ENCODE results near the gene WTIP. TPM values are rescaled to one million over a fixed set of nuclear protein-coding genes. Genes with fewer than 3 reads are reported as not detected.
"Not testable (repeated sequence)": the region's sequence is repeated elsewhere in the genome, so short reads cannot be mapped to it uniquely, and the experiment has no call there.

Gene WTIP
- 51.5 TPM for total RNA-seq (ENCODE audit: insufficient read depth, low replicate concordance)

DNA sequence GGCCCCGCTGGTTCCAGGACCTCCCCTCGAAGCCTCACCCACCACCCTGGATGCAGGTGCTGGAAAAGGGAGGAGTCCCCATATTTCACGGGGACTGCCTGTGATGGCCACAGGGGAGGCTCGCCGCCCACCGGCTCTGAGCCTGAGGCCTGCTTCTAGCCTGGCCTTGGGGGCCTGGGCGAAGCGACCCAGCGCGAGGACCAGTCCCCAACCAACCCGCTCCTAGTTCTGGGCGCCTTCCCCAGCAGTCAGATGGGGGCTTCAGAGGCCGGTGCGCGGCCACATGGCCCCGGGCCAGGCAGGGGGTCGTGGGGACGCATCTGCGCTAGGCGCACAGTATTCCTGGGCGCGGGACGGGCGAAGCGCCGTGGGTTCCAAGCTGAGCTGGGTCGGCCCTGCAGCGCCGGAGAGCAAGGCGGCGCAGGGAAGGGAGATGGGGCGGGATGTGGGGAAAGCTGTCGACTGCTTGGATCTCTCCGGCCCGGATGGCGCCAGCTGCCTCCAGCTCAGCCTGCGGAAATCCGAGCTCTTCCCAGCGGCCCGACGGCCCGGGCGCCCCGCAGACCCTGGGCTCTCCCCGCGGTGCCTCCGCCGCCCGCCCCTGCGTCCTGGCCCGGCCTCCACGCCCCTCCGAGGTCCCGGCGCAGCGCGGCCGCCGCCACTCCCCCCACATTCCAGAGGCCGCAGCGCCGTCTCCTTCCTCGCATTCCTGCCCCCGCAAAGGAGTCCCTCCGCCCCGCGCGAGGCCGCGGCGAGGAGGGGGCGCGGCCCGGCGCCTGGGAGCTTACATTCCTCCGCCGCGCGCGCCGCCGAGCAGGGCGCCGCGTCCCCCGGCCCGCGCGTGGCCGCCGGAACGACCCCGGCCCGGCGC lies at the start of gene WTIP:
WTIP (plus strand) TSS at position 788 of the 871 bp plus-strand sequence. CDS start 217 bp downstream, outside the sequence.
- DNase-seq (ENCODE audit: low spot score): peak; percentile 92

DNA sequence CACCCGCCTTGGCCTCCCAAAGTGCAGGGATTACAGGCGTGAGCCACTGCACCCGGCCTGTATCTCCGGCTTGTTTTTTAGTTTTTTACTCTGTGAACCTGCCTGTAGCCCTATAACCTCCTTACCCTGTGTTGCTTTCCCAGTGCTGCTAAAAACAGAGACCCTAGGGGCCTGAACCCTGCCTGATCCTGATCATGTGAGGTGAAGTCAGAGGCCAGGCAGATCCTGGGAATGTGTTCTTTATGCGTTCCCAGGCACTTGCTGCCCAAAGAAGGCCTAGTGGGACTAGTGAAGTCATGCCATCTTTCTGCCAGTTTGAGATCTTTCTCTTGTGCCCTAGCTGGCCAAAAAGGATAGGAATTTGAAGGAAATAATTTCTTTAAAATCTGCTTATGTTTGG lies 48.8 kb upstream of the WTIP start:
- DNase-seq (ENCODE audit: low spot score): peak; percentile 23

DNA sequence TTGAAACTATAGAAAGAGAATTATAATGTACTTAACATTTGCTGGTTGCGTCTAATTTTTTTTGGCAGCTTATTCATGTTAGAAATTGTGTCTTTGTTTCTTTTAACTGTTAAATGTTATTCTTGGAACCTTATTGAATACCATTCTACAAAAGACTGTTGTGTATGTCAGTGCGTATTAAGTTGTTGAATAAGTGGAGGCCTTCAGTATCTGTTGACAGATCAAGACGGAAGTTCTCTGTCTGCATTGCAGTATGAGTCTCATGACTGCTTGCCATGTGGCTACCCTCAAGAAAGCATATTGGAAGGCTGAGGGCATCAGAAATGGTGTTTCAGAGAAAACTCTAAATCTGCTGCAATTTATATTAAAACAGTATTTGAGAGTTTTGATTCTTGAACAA lies 44.8 kb upstream of the WTIP start:
- DNase-seq (ENCODE audit: low spot score): no peak

DNA sequence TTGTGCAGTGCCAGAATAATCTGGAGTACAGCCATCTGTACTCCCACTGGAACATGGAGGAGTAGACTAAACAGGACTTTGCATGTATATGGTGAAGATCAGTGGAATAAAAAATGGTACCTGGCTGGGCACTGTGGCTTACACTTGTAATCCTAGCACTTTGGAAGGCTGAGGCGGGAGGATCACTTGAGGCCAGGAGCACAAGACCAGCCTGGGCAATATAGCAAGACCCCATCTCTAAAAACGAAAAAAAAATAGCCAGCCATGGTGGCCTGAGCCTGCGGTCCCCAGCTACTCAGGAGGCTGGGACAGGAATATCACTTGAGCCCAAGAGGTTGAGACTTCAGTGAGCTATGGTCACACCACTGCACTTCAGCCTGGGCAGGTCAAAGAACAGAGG lies 33.4 kb upstream of the WTIP start:
- DNase-seq (ENCODE audit: low spot score): no peak

DNA sequence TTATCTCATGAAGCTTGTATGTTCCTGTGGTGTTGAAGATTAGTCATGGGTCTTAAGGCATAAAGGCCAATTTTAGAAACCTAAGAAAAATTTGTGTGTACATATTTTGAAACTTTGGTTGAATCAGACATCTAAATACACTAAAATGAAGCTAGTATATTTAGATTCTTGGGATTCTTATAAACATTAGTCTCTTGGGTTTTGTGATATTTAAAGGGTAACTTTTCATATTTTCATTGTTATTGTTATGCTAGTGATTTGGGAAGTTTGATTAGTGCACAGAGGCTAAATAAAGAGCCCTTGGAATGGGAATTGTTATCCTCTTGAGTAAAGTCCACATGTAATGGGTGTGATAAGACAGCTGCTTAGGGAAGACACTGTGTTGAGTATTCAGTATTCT lies 28.8 kb upstream of the WTIP start:
- DNase-seq (ENCODE audit: low spot score): no peak

DNA sequence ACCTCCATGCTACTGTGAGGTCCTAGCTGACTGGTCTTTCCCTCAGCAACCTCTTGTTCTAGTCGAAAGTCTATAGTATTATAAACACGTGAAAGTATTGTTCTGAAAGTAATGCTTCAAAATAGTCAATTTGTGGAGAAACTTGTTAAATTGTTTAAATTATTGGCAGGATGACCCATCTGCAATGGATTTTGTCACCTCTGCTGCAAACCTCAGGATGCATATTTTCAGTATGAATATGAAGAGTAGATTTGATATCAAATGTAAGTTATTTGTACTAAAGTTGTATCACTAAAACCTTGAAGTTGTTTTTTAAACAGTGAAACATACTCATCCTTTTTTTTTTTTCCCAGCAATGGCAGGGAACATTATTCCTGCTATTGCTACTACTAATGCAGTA lies 27.5 kb upstream of the WTIP start:
- no peak for DNase-seq (ENCODE audit: low spot score)

DNA sequence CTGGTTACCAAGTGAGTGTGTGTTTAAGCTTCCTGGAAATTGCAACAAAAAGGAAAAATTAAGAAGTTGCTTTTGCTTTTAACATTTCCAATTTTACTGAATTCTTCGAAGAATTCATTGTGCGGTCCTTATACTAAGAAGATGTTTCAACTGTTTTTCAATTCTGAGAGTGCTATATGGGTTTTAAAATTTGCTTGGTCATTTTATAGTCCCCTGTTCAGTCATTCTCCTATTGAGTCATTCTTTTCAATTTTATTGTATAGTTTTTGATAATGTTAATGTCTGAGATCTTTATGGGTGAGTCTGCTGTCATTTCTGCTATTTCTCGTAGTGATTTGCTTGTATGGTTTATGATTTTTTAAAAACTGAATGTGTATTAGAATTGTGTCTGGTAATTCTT lies 26.9 kb upstream of the WTIP start:
- DNase-seq (ENCODE audit: low spot score): no peak

DNA sequence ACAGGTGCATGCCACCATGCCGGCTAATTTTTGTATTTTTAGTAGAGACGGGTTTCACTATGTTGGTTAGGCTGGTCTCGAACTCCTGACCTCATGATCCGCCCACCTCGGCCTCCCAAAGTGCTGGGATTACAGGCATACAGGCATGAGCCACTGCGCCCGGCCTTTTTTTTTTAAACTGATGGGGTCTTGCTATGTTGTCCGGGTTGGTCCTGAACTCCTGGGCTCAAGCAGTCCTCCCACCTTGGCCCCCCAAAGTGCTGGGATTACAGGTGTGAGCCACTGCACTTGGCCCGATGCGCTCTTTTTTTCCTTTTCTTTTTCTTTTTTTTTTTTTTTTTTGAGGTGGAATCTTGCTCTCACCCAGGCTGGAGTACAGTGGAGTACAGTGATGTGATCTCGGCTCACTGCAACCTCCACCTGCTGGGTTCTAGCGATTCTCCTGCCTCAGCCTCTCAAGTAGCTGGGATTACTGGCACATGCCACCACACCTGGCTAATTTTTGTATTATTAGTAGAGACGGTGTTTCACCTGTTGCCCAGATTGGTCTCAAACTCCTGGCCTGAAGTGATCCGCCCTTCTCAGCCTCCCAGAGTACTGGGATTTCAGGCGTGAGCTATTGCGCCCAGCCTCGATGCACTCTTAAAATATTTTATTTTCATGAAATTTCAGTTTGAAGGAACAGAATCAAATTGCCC lies 25.6 kb upstream of the WTIP start:
- DNase-seq (ENCODE audit: low spot score): not testable (repeated sequence)

DNA sequence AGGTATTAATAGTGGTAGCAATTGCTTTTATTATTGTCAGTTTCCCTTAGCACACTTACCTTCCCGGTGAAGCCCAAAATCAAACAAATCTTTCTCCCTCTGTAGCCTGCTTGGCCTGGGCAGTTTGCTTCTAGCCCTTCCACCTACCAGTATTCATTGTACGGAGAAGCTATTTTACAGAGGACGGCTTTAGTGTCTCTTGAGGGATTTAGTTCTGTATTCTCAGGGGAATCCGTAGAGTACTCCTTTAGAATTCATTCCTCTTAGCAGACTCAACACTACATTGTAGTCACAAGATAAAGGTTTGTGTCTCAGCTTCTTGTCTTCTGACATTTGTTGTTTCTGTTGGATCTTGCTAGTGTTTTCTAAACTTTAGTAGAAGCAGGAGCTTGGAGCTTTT lies 24.1 kb upstream of the WTIP start:
- DNase-seq (ENCODE audit: low spot score): no peak

DNA sequence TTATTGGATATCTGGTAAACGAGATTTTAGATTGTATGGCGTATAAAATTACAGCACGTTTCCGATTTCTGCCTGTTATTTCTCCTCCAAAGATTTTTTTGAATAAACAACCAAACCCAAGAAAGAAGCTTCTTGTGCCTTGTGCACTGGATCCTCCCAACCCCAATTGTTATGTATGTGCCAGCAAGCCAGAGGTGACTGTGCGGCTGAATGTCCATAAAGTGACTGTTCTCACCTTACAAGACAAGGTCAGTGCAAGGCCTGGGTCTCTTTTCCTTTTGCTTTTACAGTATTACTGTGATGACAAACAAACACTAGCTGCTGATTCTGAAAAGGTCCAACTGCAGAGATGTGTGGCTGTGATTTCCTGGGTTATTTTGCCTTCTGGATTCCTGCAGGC lies 22.9 kb upstream of the WTIP start:
- no peak for DNase-seq (ENCODE audit: low spot score)

DNA sequence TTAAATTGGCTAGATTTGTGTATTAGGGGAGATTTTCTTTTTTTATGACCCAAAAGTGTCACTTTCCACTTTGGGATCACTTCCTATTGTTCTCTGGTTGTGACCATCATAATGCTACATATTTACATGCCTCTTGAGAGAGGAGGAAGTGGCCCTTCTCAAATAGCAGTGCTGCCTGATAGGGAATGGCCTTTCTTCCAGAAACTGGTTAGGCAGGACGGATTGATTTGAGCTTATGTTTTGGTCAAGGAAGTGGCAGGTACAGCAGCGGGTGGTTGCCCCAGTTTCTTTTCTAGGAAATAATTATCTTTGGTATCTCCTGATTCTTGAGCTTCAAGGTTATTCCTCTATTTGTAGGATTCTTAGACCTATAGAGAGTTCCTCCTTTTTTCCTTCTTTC lies 21.9 kb upstream of the WTIP start:
- DNase-seq (ENCODE audit: low spot score): peak; percentile 13

DNA sequence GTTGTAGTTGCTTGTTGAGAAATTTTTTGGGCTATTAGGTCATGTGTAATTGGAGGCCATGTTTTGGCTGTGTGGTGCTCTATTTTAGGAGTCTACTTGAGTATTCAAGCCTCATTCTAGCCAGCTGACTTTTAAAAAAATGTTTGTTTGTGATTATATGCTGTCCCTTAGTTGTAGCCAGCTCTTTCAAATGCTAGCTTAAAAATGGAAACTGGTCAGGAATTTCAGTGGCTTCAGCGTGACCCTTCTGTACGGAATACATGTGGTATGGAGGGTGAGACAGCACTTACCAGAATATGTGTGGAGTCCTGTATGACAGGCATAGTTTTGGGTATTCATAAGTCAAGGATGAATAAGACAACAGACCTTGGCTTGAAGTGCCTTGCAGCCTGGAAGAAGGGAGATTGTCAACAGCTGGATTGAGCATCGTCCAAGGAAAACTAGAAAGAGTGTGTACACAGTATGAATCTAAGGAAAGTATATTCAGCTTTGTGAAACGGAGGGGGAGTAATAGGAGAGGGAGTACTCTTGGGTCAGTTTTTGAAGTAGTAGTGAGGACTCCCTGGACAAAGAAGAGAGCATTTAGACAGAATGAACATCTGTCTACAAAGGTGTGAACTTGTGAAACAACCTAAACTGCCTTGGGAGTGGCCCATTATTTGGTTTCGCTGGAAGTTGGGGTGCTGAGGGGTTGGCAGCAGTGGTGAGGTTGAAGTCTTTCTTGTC lies 20.0 kb upstream of the WTIP start:
- DNase-seq (ENCODE audit: low spot score): no peak

DNA sequence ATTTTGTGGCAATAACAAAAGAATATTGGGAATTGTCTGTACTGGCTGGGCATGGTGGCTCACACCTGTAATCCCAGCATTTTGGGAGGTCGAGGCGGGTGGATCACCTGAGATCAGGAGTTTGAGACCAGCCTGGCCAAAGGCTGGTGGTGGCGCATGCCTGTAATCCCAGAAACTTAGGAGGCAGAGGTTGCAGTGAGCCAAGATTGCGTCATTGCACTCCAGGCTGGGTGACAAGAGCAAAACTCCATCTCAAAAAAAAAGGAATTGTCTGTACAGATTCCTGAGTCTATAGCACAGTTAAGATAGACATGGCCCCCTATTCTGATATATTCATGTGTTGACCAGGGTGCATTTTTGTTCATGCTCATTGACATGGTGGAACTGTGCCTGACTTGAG lies 16.8 kb upstream of the WTIP start:
- not testable (repeated sequence) for DNase-seq (ENCODE audit: low spot score)

DNA sequence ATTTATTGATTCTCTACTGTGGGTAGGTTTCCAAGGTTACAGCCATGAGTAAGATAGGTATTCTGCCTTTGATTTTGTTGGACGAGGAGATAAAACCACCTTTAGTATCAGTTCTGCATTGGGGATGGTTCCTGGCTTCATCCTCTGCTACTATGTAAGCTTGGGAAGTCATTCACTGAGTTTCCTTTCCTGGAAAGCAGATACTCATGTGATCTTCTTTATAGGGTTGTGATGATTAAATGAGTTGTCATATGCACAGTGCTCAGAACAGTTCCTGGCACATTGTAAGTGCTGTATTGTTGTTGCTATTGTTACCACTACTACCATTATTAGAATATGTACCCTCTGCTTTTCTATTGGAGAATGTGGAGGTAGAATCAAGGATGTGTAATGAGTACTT lies 13.1 kb upstream of the WTIP start:
- DNase-seq (ENCODE audit: low spot score): no peak

DNA sequence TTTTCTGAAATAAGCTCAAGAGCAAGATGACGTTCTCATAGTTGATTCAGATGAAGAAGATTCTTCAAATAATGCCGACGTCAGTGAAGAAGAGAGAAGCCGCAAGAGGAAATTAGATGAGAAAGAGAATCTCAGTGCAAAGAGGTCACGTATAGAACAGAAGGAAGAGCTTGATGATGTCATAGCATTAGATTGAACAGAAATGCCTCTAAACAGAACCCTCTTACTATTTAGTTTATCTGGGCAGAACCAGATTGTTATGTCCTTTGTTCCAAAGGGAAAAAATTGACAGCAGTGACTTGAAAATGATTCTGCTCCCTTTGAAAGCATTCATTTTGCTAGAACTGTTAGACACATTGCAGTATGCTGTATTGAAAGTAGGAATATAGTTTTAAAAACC lies 12.5 kb upstream of the WTIP start:
- DNase-seq (ENCODE audit: low spot score): not testable (repeated sequence)

DNA sequence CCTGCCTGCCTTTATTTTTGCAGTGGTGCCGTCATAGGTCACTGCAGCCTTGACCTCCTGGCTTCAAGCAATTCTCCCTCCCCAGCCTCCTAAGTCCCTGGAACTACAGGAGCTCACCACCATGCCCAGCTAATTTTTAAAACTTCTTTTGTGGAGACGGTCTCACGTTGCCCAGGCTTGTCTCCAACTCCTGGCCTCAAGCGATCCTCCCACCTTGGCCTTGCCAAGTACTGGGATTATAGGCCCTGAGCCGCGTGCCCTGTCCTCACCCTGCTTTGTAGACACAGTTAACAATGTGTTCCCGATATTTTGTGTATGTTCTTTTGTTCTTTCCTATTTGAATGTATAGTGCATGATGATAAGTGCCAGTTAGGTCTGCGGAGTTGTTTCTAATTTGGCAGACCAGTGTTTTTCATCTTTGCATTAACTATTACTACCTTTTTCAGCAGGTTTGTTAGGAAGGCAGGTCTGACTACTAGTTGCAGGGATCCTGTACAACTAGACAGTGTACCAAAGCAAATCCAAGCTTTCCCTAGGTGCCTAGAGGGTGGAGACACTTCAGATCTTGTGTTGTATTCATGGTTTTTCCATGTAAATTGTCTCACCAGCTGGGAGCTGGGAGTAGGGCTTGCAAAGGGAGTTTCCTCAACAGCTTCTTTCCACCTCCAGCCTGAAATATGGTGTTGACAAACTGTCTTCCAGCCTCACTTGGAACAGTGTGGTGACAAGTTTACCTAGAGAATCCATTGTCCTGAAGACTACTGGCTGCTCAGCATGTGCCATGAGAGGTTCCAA lies 9.5 kb upstream of the WTIP start:
- DNase-seq (ENCODE audit: low spot score): no peak

DNA sequence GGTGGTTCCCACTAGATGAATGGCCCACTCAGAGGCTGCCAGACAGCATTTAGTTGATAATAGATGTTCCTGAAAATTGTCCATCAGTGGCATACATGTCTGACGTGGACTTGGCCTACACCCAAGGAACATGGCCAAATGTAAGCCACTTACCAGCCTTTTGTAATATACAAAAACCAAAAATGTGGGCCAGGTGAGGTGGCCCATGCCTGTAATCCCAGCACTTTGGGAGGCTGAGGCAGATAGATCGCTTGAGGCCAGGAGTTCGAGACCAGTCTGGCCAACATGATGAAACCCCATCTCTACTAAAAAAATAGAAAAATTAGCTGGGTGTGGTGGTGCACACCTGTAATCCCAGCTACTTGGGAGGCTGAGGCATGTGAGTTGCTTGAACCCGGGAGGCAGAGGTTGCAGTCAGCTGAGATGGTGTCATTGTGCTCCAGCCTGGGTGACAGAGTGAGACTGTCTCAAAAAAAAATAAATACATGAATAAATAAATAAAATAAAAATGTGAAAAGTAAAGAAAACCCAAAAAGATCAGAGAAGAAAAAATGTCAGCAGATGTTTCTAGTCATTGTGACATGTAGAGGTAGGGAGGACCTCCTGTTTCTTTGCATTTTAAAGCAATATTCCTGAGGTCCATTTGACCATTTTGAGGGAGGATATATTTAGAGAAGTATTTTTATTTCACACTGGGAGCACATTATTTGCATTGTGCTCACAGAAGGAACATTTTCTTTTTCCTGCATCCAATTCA lies 7.1 kb upstream of the WTIP start:
- DNase-seq (ENCODE audit: low spot score): no peak

DNA sequence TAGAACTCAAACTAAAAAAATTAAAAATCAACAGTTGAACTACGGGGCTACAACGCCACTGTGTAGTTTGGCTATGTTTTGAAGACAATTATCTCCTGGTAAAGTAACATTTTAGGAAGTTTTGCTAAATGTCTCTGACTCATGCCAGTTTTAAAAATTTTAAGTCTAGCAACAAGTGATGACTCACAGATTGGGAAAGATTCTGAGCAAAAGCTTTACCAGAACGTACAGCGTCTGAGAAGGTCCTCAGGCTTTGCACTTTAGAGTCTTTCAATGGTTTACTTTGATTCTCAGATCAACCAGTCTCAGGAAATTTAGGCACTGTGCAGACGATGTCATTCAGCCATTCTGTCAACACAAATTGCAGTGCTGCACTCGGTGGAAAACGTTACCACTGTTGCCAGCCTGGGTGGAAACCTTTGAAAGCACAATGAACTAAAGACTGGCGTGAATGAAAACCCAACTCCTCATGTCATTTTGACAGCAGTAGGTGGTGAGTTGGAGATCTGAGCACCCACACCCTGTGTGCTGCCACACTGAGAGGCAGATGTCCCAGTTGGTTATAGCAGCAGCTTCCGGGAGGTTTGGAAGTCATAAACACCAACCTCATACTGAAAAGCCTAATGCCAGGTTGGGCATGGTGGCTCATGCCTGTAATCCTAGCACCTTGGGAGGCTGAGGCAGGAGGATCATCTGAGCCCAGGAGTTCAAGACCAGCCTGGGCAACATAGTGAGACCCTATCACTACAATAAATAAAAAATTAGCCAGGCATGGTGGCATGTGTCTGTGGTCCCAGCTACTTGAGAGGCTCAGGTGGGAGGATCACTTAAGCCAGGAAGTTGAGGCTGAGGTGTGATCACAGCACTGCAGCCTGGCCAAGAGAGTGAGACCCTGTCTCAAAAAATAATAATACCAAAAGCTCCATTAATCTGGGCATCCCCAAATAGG lies 6.3 kb upstream of the WTIP start:
- peak; percentile 80 for DNase-seq (ENCODE audit: low spot score)

DNA sequence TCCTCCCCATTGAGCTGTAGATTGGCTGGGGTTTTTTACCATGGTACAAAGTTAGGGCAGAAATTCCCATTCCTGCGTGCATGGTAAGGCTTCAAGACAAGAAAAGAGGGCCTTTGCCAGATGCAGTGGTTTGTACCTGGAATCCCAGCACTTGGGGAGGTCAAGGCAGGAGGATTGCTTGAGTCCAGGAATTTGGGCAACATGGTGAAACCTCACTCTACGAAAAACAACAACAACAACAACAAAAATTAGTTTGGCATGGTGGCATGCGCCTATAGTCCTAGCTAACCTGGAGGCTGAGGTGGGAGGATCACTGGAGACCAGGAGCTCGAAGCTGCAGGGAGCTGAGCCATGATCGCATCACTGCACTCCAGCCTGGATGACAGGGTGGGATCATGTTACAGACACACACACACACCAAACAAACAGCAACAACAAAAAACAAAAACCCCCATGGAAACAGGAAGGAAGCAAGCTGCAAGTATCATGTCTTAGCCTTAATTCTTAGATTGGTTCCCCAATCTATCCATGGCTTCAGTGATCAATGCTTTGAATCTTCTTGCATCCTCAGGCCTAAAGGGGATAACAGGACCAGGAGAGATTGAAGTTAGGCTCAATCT lies 5.5 kb upstream of the WTIP start:
- DNase-seq (ENCODE audit: low spot score): no peak
